HEK293T (cell line): ENCODE data around the gene ZNF91.
"Not testable (repeated sequence)": the region's sequence is repeated elsewhere in the genome, so short reads cannot be mapped to it uniquely, and the experiment has no call there.

ENCODE experiments used
- CTCF ChIA-PET: fragments of 350-600 bp; formaldehyde crosslinking; extraction: SDS; loops from one replicate; lab custom pipeline; 2021; ENCODE audit warnings: antibody characterized with exemption, inconsistent platforms; lab: Yijun Ruan, JAX
- POLR2A ChIA-PET: fragments of 350-600 bp; formaldehyde crosslinking; extraction: SDS; loops from one replicate; lab custom pipeline; 2020; ENCODE audit warnings: antibody characterized with exemption, inconsistent platforms; lab: Yijun Ruan, JAX
- DNase-seq: peaks from one replicate; pipeline ENCODE4 v3.0.0; 2012; ENCODE audit warnings: mixed read lengths; ENCODE audit errors: extremely low spot score
- ARNT ChIP-seq: fragments of 450-650 bp; IDR thresholded peaks from 2 replicates; pipeline ENCODE4 v1.6.1; 2017; ENCODE audit warnings: mild to moderate bottlenecking
- BHLHE40 ChIP-seq: fragments of 450-650 bp; IDR thresholded peaks from 2 replicates; pipeline ENCODE4 v1.6.1; 2016; ENCODE audit warnings: mild to moderate bottlenecking, moderate library complexity, borderline replicate concordance
- CTBP1 ChIP-seq: fragments of 450-650 bp; IDR thresholded peaks from 2 replicates; pipeline ENCODE4 v1.6.1; 2016; ENCODE audit warnings: borderline replicate concordance
- ELF4 ChIP-seq: fragments of 450-650 bp; IDR thresholded peaks from 2 replicates; pipeline ENCODE4 v1.6.1; 2017; ENCODE audit warnings: antibody characterized with exemption
- FOXA1 ChIP-seq: fragments of 450-650 bp; IDR thresholded peaks from 2 replicates; pipeline ENCODE4 v1.6.1; 2016; ENCODE audit warnings: mild to moderate bottlenecking
- FOXK2 ChIP-seq: fragments of 450-650 bp; IDR thresholded peaks from 2 replicates; pipeline ENCODE4 v1.6.1; 2016; ENCODE audit warnings: mild to moderate bottlenecking
- FOXM1 ChIP-seq: fragments of 450-650 bp; IDR thresholded peaks from 2 replicates; pipeline ENCODE4 v1.6.1; 2017; ENCODE audit warnings: mild to moderate bottlenecking, borderline replicate concordance
- HDGF ChIP-seq: fragments of 450-650 bp; IDR thresholded peaks from 2 replicates; pipeline ENCODE4 v1.6.1; 2017; ENCODE audit warnings: antibody characterized with exemption, borderline replicate concordance
- L3MBTL2 ChIP-seq: fragments of 450-650 bp; conservative IDR thresholded peaks from 2 replicates; pipeline ENCODE4 v1.6.1; 2016; ENCODE audit warnings: mild to moderate bottlenecking
- LEF1 ChIP-seq: fragments of 450-650 bp; IDR thresholded peaks from 2 replicates; pipeline ENCODE4 v1.6.1; 2017; ENCODE audit warnings: mild to moderate bottlenecking, borderline replicate concordance
- NFRKB ChIP-seq: fragments of 450-650 bp; IDR thresholded peaks from 2 replicates; pipeline ENCODE4 v1.6.1; 2016; ENCODE audit warnings: mild to moderate bottlenecking, moderate library complexity
- PKNOX1 ChIP-seq: fragments of 450-650 bp; IDR thresholded peaks from 2 replicates; pipeline ENCODE4 v1.6.1; 2016
- SP1 ChIP-seq: fragments of 450-650 bp; IDR thresholded peaks from 2 replicates; pipeline ENCODE4 v1.6.1; 2017
- SUZ12 ChIP-seq: fragments of 450-650 bp; IDR thresholded peaks from 2 replicates; pipeline ENCODE4 v1.6.1; 2016; ENCODE audit warnings: mild to moderate bottlenecking
- TARDBP ChIP-seq: fragments of 450-650 bp; IDR thresholded peaks from 2 replicates; pipeline ENCODE4 v1.6.1; 2016
- ZNF384 ChIP-seq: fragments of 450-650 bp; IDR thresholded peaks from 2 replicates; pipeline ENCODE4 v1.6.1; 2016

The ZNF91 gene

DNA sequence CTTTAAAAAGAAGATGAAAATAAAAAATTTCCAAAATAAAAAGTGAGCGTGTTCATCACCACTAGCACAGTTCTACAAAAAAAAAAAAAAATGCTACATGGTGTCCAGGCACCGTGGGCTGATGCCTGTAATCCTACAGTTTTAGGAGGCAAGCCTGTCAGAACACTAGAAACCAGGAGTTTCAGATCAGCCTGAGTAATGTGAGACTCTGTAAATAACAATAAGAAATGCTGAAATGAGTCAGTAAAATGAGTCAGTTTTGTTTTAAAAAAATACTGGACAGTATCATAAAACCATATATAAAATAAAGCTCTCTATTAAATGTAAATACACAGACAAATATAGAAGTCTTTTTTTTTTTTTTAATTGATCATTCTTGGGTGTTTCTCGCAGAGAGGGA, 30.0 kb downstream of the ZNF91 start:
- TF ChIP-seq LEF1, result no peak
- TF ChIP-seq TARDBP, result no peak
- no peak for TF ChIP-seq FOXK2
- no peak for TF ChIP-seq ZNF384
- TF ChIP-seq ARNT, result no peak
- no peak for TF ChIP-seq CTBP1
- no peak for TF ChIP-seq PKNOX1
- no peak for TF ChIP-seq HDGF
- no peak for TF ChIP-seq FOXM1
- TF ChIP-seq L3MBTL2, result no peak
- TF ChIP-seq FOXA1, result no peak
- no peak for TF ChIP-seq BHLHE40
- no peak for TF ChIP-seq ELF4
- TF ChIP-seq SP1, result no peak
- no peak for TF ChIP-seq SUZ12
- TF ChIP-seq NFRKB, result no peak
- POLR2A ChIA-PET, result no interaction called here
- no peak for DNase-seq
- CTCF ChIA-PET, result no interaction called here

GRCh38 chr19:23361843-23362242, 33.4 kb downstream of the ZNF91 start:
- DNase-seq, POLR2A ChIA-PET, CTCF ChIA-PET: not testable (repeated sequence)

DNA sequence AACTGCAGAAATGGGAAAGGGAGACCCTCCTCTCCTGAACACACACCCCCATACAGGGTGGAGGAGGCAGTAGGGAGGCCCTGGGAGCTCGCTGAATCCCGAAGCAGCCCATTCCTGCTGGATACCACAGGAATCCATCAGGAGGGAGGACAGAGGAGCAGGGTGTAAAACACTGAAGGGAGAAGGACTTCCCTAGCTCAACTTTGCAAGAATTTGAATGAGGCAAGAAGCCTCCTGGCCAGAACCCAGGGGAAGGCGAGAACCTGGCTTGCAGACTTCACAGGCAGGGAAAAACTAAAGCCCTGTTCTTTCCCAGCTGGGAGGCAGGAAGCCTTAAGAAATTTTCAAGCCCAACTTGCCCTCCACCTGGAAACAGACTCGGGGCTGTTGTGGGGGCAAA, 43.5 kb downstream of the ZNF91 start:
- ChIA-PET POLR2A (no interaction called here), CTCF (no interaction called here)
- no peak for DNase-seq
- TF ChIP-seq FOXA1 (no peak), ARNT (no peak), ZNF384 (no peak), BHLHE40 (no peak), FOXK2 (no peak), HDGF (no peak), SP1 (no peak), L3MBTL2 (no peak), SUZ12 (no peak), LEF1 (no peak), CTBP1 (no peak), ELF4 (no peak)

- no peak for DNase-seq
- POLR2A ChIA-PET, result no interaction called here
- TF ChIP-seq FOXA1, result no peak
- no peak for TF ChIP-seq SUZ12
- TF ChIP-seq NFRKB, result no peak
- no peak for TF ChIP-seq L3MBTL2
- TF ChIP-seq ELF4, result no peak
- no peak for TF ChIP-seq SP1
- TF ChIP-seq CTBP1, result no peak
- TF ChIP-seq TARDBP, result no peak
- no peak for TF ChIP-seq HDGF
- TF ChIP-seq FOXK2, result no peak
- no peak for TF ChIP-seq ZNF384
- no peak for TF ChIP-seq PKNOX1
- no peak for TF ChIP-seq ARNT
- TF ChIP-seq BHLHE40, result no peak
- TF ChIP-seq LEF1, result no peak
- TF ChIP-seq FOXM1, result no peak
- CTCF ChIA-PET, result no interaction called here
Measured at GRCh38 chr19:23346696-23347095, 48.6 kb downstream of the ZNF91 start.

DNA sequence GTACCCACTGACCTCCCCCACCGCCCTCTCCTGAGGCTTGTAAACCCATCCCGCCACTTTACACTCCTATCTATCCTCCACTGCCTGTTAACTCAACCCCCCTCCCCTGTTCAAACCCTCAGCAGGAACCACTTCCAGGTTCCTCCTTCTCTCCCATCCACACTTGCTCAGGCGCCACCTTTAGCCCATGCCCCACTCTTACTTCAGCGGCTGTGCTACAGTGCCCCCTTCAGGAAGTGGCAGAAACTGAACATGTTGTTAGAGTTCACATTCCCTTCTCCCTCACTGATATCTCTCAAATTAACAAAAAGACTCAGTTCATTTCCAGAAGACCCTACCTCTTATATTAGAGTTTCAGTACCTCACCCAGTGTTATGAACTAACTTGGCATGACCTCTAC, 49.4 kb downstream of the ZNF91 start:
- CTCF ChIA-PET, result no interaction called here

GRCh38 chr19:23343434-23344010, 51.7 kb downstream of the ZNF91 start:
- DNase-seq, result no peak
- TF ChIP-seq FOXM1 (no peak), ELF4 (no peak), HDGF (no peak)
- ChIA-PET POLR2A (no interaction called here), CTCF (no interaction called here)

More for the DNA sequence above, 49.4 kb downstream of the ZNF91 start:
- POLR2A ChIA-PET, result no interaction called here
- TF ChIP-seq FOXA1 (no peak), CTBP1 (no peak), PKNOX1 (no peak), TARDBP (no peak), NFRKB (no peak), FOXM1 (no peak), ARNT (no peak), FOXK2 (no peak), ELF4 (no peak), LEF1 (no peak), SUZ12 (no peak), SP1 (no peak), HDGF (no peak), L3MBTL2 (no peak), BHLHE40 (no peak)
- DNase-seq, result peak; percentile 3

- no peak for DNase-seq
- POLR2A ChIA-PET, result no interaction called here
- CTCF ChIA-PET, result no interaction called here
- TF ChIP-seq SUZ12, result no peak
- no peak for TF ChIP-seq FOXK2
Measured at GRCh38 chr19:23328211-23328610, 67.1 kb downstream of the ZNF91 start.
